Spleen (tissue), 7 donors: ENCODE results near the gene DLX3.

Source experiments
- POLR2A ChIP-seq, 3 donors: fragments of 450-650 bp; IDR thresholded peaks; one replicate each; pipeline ENCODE4 v1.5.1; 2017; ENCODE audit warnings: antibody characterized with exemption in 3 of 3, mild to moderate bottlenecking in 1 of 3
- POLR2AphosphoS5 ChIP-seq, 3 donors: sonication (generic); formaldehyde crosslinking; IDR thresholded peaks; one replicate each; pipeline ENCODE4 v1.5.1; 2017; ENCODE audit warnings: antibody characterized with exemption in 3 of 3
- TF ChIP-seq, protein P1 (sequence below), 11 experiments: fragments of 200-600 bp in 7 of 11; fragments of 450-650 bp in 4 of 11; sonication (generic) in 4 of 11; IDR thresholded peaks in 8 of 11; conservative IDR thresholded peaks in 3 of 11; 1 replicate in 7 of 11; 2 replicates in 4 of 11; pipeline versions ENCODE4 v1.4.0 to v1.8.0; 2016 to 2021; ENCODE audit warnings: antibody characterized with exemption in 11 of 11, inconsistent platforms in 4 of 11, mild to moderate bottlenecking in 1 of 11
- donor health status: DM: no; HTN: no; CAD: no; lungs with moderate emphysema.
- donor health status: DM: no; HTN: no; CAD: no.
- donor health status: DM: no; HTN: no; CAD: no.

DNA sequence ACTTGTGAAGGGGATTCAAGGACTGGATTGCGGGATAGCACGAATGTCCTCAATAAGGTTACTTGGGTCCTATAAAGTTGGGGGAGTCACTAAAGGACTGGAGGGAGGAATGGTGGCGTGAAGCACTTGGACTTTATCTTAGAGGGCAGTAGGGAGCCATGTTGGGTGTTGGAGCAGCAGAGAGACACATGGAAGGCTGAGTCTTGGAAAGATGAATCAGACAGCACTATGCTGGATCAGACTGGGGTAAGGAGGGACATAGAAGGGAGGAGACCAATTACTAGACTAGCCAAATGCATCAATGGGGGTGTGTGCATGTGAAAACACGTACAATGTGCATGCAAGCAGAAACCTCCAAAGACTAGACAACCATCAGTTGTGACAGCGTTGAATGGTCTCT lies 52.1 kb downstream of the DLX3 start:
- TF ChIP-seq POLR2A (IDR thresholded peaks at IDR 0.05): no peak
- TF ChIP-seq, protein P1, sequence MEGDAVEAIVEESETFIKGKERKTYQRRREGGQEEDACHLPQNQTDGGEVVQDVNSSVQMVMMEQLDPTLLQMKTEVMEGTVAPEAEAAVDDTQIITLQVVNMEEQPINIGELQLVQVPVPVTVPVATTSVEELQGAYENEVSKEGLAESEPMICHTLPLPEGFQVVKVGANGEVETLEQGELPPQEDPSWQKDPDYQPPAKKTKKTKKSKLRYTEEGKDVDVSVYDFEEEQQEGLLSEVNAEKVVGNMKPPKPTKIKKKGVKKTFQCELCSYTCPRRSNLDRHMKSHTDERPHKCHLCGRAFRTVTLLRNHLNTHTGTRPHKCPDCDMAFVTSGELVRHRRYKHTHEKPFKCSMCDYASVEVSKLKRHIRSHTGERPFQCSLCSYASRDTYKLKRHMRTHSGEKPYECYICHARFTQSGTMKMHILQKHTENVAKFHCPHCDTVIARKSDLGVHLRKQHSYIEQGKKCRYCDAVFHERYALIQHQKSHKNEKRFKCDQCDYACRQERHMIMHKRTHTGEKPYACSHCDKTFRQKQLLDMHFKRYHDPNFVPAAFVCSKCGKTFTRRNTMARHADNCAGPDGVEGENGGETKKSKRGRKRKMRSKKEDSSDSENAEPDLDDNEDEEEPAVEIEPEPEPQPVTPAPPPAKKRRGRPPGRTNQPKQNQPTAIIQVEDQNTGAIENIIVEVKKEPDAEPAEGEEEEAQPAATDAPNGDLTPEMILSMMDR (IDR thresholded peaks at IDR 0.05 in 8 of 11, conservative IDR thresholded peaks at IDR 0.05 in 3 of 11): no peak
- TF ChIP-seq POLR2AphosphoS5 (IDR thresholded peaks at IDR 0.05): no peak
